Activated T-cell treated with anti-CD3 and anti-CD28 coated beads, Interleukin-2, amount 50 U/mL, for 48 hours (primary cell): ENCODE measurements around the gene FAM3B.

Experiments used
- DNase-seq, 2 experiments: peaks; one replicate each; pipeline ENCODE4 v3.0.0-alpha.2; 2020

Gene FAM3B

DNA sequence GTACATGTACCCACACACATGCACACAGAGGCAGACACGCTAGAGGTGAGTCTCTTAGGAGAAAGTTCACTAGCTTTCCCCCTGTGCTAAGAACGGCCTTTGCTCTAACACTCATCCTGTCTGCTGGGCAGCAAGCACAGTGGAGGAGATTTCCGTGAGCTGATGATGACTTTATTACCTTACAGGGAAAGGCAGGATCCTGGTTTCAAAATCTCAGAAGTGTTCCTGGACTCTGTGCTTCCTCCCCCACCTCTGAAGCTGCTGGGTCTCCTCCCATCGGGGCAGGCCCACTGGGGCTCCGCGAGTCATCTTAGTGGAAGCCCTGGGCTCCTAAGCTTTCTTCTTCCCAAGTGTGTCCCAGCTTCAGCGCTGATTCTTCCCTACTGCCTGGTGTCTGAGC lies 2.7 kb downstream of the FAM3B start:
- no peak for DNase-seq

DNA sequence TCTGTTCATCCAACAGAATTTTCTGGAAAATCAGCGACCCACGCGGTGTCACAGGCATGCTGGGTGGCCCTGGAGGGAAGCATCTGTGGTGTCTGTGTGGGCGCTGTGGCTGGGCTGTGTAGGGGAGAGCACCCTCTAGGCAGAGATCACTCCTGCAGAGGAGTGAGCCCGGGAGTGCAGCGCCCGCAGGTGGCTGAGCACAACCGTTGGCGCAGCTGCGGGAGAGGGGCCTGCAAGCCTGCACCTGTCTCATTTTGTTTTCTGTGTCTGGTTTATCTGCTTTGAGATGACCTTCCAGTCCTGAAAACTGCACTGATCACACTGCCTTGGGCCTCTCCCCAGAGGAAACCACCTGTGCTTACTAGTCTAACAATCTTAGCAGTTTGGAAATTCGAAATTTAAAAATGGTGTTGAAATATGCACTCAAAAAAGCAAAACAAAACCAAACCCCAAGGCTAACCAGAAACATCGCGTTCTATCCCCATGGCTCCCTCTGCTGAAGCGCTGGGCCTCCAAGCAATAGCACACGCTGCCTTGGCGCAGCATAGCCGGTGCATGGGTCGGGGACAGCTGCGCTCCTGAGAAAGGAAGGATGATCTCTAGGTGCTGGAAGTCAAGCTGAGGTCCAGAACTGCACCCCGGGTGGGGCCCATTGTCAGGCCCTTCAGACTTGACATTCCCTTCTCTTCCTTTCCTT lies 4.8 kb downstream of the FAM3B start:
- peak in 1 of 2 experiments; percentile 25 for DNase-seq

DNA sequence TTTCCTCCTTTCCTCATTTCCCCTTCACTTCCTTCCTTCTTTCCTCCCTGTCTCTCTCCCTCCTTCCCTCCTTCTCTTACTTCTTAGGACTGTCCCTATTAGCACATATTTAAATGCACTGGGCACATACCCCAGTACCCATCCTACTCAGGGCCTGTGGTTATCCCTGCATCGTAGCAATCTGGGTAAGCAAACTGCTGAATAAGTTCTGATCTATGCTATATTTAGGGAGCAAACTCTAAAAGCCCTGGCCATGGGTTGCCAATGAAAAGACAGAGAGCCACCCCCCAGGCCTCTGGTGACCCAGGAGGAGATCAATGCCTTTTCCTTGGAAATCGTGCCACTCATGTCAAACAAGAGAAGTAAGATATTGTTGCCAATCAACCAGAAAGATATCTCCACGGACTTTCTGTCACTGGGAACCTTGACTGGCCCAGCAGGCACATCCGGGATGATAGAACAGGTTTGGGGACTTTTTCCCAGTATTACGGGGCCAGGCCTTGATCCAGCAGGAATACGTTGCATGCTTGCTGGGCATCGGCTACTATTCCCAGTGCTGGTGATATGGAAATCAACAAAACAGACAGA lies 5.4 kb downstream of the FAM3B start:
- no peak for DNase-seq

DNA sequence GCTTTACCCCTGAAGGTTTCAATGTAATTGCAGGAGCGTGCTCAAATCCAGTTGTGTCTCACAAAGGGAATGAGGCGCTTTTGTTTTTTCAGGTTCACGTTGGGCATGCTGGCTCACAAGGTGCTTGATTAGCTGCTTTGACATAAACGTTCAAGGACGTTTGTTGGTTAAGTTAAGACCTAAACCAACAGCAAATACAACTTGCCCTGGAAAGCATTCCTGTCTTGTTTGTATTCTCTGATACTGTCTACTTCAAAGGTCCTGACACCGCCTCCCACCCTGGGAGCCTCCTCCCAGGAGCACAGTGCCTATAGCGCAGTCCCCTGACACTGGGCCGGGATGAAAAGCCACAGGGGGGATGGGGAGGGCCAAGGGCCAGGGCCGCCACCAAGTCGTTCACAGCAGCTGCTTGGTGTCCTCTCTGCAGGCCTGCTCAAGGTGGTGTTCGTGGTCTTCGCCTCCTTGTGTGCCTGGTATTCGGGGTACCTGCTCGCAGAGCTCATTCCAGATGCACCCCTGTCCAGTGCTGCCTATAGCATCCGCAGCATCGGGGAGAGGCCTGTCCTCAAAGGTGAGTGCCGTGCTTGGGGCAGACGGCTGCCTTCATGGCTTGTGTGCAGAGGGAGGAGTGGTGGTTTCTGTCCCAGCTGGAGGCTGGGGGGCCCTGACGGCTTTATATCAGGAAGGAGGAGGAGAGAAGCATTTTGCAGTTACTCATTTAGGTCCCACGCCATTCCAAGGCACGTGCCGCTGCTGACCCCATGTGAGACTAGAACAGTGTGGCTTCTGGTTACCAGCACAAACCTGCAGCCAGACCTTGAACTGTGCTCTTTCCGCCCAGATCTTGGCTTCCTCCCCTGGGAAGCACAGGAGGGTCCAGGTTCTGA lies 6.1 kb downstream of the FAM3B start:
- DNase-seq: no peak

DNA sequence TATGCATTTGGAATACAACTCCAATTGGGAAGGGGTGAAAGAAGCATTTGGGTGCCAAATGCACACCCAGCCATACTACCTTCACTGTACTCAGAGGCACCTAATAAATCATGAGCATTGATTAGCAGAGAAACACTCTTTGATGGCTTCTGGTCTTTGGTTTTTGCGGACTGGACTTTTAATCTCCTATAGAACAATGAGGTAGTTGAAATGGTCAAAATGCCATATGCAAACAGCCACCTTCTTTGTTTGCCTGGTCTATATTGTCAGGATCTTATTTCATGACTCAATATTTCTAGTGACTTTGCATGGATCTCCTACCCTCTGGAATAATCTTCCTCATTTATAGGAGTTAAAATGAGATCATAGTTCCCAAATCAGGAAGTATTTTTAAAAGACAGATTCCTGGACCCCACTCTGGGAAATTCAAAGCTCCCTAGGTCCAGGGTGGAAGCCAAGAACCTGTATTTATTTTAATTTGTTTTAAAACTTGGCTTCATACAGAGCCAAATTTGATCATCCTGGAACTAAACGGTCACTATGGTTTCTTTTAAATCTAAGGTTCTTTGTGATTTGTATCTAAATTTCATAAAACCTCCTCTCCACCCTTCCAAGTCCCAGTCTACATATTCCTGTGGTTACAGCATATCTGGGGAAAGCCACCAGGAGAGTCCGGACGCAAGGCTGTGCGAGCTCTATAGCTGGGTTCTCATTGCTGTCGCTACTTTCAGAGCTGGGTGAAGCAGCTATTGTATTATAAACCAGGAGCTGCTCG lies 8.7 kb downstream of the FAM3B start:
- no peak for DNase-seq

DNA sequence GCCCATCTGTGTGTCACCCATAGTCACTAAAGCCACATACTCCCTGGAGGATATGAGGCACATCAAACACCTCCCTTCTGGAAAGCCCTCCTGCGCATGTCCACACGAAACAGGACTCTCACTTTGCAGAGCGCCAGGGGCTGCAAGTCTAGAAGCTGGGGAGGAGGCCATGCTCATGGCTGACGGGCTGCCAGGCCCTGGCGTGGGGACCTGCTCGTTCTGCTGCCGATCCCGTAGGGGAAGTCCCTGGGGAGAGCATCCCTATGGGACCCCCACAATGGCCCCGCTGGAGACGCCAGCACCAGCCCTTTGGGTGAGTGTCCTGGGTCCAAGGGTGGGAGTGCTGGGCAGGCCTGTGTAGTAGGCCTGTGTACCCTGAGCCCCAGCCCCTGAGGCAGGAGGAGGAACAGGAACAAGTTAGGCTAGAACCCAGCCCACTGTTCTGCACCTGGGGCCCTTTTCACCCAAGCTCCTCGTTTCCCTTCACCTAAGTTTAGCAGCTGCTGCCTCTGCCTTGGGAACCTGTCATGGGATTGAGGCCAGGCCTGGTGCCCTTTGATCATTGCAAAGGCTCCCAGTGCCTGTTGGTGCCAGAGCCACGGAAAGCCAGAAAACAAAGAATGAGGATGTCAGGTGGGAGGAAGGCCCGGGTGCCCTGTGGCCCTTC lies 9.9 kb downstream of the FAM3B start:
- no peak for DNase-seq

DNA sequence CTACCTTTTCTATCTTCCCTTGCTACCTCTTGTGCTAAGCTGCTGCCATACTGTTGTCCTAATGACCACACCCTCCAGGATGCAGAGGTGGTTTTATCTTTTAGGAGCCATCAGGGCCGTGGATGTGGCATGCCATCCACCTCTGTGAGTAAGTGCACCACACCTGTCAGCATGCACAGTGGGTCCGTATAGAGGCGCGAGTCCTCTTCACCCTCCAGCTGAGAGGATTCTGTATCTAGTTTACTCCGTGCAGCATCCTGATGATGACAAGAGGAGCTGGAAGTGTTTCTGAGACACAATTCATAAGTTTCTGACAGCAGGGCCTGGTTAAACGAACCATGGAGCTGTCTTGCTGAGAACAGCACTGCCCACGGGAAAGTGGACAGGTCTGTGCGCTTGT lies 11.2 kb downstream of the FAM3B start:
- DNase-seq: no peak

DNA sequence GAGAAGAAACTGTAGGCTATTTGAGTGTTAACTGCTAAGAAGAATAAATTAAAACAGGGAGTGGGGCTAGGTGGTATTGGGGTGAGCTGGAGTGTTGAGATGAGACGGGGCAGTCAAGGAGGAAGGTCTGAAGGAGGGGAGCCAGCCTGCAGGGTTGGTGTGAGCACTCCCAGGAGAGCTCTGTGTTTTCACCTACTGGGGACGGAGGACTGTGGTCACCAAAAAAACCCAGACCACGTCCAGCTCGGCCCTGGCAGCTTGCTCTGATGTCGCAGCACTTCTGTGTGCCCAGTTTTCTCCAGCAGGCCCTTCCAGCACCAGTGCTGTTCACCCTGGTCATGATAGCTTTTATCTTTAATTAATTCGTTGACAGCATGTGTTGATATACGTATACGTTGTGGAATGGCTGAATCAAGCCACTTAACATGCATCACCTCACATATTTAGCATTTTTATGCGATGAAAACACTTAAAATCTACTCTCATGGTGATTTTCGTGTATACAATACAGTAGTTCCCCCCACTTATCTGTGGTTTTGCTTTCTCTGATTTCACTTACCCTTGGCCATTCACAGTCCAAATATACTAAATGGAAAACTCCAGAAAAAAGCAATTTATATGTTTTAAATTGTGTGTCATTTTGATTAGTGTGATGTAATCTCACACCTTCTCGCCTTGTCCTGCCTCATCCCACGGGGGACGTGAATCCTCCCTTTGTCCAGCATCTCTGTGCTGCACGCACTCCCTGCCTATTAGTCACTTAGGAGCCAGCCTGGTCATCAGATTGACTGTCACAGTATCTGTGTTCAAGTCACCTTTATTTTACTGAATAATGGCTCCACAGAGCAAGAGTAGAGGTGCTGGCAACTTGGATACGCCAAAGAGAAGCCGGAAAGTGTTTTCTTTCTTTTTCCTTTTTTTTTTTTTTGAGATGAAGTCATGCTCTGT lies 12.3 kb downstream of the FAM3B start:
- no peak for DNase-seq

DNA sequence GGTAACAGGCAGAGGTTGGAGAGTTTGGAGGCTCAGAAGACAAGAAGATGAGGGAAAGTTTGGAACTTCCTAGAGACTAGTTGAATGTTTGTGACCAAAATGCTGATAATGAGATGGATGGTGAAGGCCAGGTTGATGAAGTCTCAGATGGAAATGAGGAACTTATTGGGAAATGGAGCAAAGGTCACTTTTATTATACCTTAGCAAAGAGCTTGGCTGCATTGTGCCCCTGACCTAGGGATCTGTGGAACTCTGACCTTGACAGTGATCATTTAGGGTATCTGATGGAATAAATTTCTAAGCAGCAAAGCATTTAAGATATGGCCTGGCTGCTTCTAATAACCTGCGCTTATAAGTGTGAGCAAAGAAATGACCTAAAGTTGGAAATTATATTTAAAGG lies 17.2 kb downstream of the FAM3B start:
- no peak for DNase-seq

DNA sequence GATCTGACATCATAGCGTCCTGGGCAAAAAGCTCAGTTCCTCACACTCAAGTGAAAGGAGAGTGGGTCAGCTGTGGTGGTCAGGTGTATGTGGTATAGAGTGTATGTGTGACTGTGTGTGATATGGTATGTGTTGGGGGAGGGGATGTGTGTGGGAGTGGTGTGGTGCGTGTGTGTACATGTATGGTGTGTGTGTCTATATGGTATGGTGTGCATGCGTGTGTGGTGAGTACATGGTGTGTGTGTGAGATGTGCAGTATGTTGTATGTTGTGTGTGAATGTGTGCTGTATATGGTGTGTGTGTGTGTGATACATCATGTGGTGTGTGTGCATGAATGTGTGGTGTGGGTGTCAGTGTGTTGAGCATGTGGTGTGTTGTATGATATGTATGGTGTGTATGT lies 20.9 kb downstream of the FAM3B start:
- no peak for DNase-seq

DNA sequence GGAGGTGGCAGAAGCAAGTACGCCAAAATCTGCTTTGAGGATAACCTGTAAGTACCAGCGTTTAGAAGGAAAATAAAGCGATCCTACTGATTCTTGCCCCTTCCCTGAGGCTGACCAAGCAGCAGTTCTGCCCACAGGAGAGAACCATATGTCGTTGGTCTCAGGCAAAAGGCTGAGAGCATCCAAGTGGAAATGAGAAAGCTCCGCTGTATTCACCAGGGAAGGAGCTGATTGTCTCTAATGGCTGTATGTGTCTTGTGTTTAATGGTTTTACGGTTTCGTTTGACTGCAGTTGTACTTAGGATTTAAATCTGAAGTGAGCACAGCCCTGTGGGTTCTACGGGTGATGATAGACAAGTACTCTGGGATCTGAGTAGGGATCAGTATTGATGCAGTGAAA lies 21.9 kb downstream of the FAM3B start:
- DNase-seq: no peak

DNA sequence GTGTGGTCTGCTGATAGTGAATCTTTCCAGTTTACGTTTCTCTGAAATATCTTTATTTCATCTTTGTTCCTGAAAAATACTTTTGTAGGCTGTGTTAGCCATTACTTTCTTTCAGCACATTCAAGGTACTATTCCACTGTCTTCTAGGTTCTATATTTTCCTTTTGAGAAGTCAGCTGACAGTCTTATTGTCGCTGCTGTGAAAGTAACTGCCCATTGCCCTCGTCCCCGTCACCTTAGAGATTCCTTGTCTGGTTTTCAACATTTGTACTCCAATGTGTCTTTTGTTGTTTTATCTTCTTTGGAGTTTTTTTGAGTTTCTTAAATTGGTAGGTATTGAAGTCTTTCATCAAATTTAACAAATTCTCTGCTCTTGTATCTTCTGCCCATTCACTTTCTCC lies 25.4 kb downstream of the FAM3B start:
- no peak for DNase-seq

DNA sequence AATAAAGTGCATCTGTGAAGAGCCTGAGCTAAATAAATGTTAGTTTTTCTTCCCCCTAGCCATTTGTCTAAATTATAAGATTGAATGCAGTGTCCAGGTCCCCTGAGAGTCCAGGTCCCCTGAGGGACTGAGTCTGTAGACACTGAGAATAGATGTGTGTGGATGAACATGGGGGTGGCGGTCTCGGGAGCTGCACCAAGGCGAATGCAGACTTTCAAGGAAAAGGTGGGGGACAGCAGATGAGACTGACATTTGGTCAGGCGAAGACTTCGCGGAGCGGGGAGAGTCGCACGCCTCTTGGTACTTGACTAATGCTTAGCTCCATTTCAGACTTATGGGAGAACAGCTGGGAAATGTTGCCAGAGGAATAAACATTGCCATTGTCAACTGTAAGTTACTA lies 27.5 kb downstream of the FAM3B start:
- DNase-seq: no peak

DNA sequence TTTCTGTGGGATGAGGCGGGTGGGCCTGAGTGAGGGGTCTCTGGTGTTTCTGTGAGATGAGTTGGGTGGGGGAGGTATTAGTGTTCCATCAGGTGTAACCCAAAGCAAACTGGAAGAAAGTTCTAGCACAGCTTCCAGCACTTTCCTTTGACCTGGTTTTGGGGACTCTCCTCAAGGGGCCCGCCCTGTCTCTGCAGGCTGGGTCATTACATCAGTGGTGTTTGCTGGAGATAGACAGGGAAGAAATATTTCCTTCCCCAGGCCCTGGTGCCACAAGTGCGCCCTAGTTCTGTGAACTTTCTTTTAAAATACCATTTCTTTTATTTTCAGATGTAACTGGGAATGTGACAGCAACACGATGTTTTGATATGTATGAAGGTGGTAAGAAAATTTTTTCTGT lies 28.8 kb downstream of the FAM3B start:
- DNase-seq: no peak

DNA sequence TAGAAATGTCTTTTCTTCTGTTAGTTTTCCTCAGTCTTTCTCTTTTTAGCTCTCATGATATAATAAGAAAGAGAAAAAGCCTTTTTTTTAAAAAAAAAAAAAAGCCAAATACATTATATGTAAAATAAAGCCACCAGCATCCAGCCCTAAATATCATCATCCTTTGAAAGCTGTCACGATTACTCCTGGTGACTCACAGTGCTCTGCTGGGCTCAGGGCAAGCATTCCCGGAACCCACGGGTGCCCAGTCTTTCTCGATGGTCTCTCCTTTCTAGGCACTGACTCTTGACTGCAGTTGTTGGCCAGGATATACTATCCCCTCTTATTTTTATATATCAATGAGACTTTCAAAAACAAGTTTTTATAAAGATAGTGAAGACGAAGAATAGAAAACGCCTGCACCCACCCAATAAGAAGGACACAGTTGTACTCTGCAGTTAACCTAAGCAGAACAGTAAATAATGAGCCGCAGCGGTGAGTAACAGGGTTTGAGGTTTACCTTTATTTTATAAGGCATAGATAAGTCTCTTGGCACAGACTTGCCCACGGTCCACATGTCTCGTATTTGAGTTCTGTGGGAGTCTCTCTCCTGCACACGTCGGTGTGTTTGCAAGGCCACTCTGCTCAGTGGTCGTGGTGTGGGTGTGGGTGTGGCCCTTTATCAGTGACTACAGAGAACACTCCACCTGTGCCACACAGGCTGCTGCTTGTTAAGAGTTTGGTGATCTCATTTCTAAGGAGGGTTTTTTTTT lies 29.5 kb downstream of the FAM3B start:
- DNase-seq: no peak

DNA sequence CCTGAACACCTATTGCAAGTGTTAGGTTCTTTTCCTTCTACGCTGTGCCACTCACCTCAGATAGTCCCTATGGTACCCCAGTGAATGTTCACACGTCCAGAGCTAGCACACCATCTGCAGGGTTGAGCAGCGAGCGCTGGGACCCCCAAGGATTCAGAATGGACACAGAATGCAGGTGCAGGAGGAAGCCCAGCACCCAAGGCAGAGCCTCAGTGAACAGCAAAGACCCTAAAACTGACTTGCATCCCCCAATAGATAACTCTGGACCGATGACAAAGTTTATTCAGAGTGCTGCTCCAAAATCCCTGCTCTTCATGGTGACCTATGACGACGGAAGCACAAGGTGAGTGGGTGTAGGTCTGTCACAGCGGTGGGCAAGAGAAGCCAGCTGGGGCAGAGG lies 30.2 kb downstream of the FAM3B start:
- no peak for DNase-seq

DNA sequence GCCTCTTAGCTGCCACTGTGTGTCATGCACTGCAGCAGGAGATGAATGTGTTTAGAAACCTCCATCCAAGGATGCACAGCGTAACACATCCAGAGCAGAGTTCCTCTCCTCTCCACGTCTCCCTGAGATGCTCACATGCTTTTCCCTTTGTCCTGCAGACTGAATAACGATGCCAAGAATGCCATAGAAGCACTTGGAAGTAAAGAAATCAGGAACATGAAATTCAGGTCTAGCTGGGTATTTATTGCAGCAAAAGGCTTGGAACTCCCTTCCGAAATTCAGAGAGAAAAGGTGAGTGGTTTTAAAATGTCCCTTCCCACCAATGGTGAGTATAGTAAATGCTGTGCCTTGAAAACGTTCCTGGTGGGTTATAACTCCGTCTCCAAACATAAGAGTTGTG lies 31.8 kb downstream of the FAM3B start:
- no peak for DNase-seq

DNA sequence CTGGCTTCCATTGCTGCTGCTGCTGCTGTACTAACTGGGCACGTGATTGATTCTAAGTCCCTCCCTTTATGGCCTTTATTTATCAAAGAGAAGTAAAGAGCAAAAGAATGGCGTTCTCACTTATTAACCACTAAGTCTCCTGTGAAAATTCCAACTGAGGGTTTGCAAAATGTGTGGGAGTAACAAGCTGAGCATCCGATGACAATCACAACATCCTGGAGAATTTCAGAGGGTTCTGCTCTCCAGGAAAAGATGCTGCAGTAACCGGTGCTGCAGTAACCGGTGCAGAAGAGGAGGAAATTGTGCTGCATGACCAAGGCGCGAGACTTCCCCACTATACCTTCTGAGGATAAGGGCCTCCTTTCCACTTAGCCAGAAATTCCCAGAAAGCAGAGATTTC lies 32.5 kb downstream of the FAM3B start:
- DNase-seq: no peak

DNA sequence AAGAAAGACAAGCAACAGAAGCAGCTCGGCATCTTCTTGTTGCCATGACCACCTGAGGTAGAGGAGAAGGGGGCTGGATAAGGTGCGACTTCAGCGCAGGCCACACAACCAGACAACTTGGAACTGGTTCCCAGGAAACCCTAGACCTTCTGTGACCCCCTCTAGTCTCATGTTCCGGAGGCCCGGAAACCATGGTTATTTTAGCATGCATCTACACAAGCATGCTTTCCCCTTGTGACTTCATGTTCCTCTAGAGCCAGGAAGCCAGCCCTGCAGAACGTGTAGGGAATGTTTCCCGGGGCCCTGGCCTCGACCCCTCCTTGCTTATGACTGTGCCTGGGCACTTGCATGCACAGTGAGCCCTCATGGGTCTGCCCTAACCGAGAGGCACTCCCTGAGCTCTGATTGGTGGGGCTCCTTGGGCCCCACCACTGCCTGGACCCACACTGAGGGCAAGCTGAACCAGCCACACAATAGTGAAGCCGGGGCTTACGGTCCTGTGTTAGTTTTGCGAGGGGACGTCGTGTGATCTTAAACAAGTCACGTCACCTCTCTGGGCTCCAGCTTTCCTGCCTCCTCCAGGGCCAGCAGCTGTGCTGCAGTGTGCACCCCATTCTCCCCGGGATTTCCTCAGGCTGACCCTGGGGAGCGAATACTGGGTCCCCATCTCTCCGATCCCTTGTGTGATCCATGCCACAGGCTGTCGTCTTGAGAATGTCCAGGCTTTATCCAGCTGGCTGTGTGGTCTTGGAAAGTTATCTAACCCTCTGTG lies 33.2 kb downstream of the FAM3B start:
- no peak for DNase-seq
